Gastroesophageal sphincter (tissue), 3 donors: ENCODE data around the gene LAMA4.

Source experiments
- CTCF ChIP-seq, 4 experiments: fragments of 200-600 bp in 2 of 4; fragments of 450-650 bp in 2 of 4; sonication (generic) in 1 of 4; IDR thresholded peaks; one replicate each; pipeline ENCODE4 v1.5.1; 2017 to 2019; ENCODE audit warnings: antibody characterized with exemption in 4 of 4, mild to moderate bottlenecking in 2 of 4, moderate library complexity in 2 of 4
- POLR2A ChIP-seq, 2 donors: fragments of 450-650 bp; IDR thresholded peaks; one replicate each; pipeline ENCODE4 v1.6.1; 2017; ENCODE audit warnings: antibody characterized with exemption in 2 of 2, mild to moderate bottlenecking in 2 of 2, moderate library complexity in 1 of 2
- POLR2AphosphoS5 ChIP-seq: sonication (generic); formaldehyde crosslinking; IDR thresholded peaks from one replicate; pipeline ENCODE4 v1.6.1; 2017; ENCODE audit warnings: antibody characterized with exemption

DNA sequence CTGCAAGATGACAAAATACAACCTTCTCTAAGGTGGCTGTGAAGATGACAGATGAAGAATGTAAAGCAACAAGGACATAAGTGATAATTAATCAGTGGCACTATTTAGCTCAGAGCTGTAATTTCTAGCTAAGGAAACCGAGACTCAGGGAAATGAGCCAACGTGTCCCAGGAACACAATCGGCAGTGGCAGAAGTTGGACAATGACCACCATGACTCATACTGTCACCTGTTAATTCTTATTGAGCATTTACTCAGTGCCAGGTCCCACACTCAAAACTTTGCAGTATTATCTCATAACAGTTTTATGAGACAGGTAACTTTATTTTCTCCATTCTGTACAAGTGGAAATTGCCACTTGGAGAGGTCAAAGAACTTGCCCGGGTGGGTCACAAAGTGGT, 55.8 kb downstream of the LAMA4 start:
- TF ChIP-seq CTCF (IDR thresholded peaks at IDR 0.05) (no peak), POLR2A (IDR thresholded peaks at IDR 0.05) (no peak), POLR2AphosphoS5 (no peak)
